Vagina (tissue), 2 donors: ENCODE data around the gene PRM3. TPM values are rescaled to one million over a fixed set of nuclear protein-coding genes. Genes with fewer than 3 reads are reported as not detected.

Experiments
- DNase-seq, 2 donors: peaks; one replicate each; pipeline ENCODE4 v3.0.0-alpha.2; 2017; ENCODE audit errors: extremely low spot score in 2 of 2
- H3K27ac ChIP-seq: fragments of 200-600 bp; sonication (generic); one replicate; pipeline ENCODE4 v1.5.1; 2019
- H3K27me3 ChIP-seq: fragments of 200-600 bp; sonication (generic); one replicate; pipeline ENCODE4 v1.5.1; 2019
- H3K36me3 ChIP-seq, 2 donors: fragments of 200-600 bp; sonication (generic); one replicate each; pipeline ENCODE4 v1.5.1; 2017 to 2019
- H3K4me1 ChIP-seq: fragments of 200-600 bp; sonication (generic); one replicate; pipeline ENCODE4 v1.5.1; 2019
- H3K4me3 ChIP-seq, 2 donors: fragments of 200-600 bp; sonication (generic); 1 replicate in 1 of 2; 2 replicates in 1 of 2; pipeline ENCODE4 v1.5.1; 2016 to 2019
- H3K9me3 ChIP-seq: fragments of 200-600 bp; sonication (generic); one replicate; pipeline ENCODE4 v1.5.1; 2019
- CTCF ChIP-seq, 3 experiments: fragments of 450-650 bp in 2 of 3; fragments of 200-600 bp in 1 of 3; sonication (generic) in 1 of 3; IDR thresholded peaks; one replicate each; pipeline ENCODE4 v1.5.1; 2017 to 2019; ENCODE audit warnings: antibody characterized with exemption in 3 of 3, mild to moderate bottlenecking in 2 of 3, moderate library complexity in 2 of 3
- POLR2A ChIP-seq, 2 donors: fragments of 450-650 bp; IDR thresholded peaks; one replicate each; pipeline ENCODE4 v1.6.1; 2017; ENCODE audit warnings: antibody characterized with exemption in 2 of 2, mild to moderate bottlenecking in 2 of 2, moderate library complexity in 2 of 2
- POLR2AphosphoS5 ChIP-seq, 2 donors: sonication (generic); formaldehyde crosslinking; IDR thresholded peaks; one replicate each; pipeline ENCODE4 v1.9.0; 2017; ENCODE audit warnings: antibody characterized with exemption in 2 of 2, mild to moderate bottlenecking in 2 of 2, low read depth in 1 of 2; ENCODE audit not compliant: insufficient read depth in 1 of 2
- intact Hi-C: fragments of 100-400 bp; cut with DNase I; formaldehyde crosslinking; loops from one replicate; pipeline ENCODE4 v1.15.1; 2023
- total RNA-seq: library from RNA; depleted of rRNA; stranded (reverse); fragments of >200 nt; gene quantifications from one replicate; pipeline ENCODE4 v1.2.3, GENCODE V29; 2016

Gene PRM3
- total RNA-seq, 1 donor from 2014 or later: not detected

- H3K9me3 ChIP-seq: no peaks in the 10 kb centered on the region
- no peaks in the 10 kb centered on the region for H3K27me3 ChIP-seq
- no peaks in the 10 kb centered on the region for H3K4me1 ChIP-seq
- no peak overlapping the region for H3K27ac ChIP-seq
- H3K4me3 ChIP-seq: no peak overlapping the region
- no peak for DNase-seq
- no peaks in the 10 kb centered on the region for H3K36me3 ChIP-seq
- intact Hi-C loops: no loop called here
- no peak for TF ChIP-seq POLR2AphosphoS5 (IDR thresholded peaks at IDR 0.05; ENCODE audit: insufficient read depth in 1 of 2, low read depth in 1 of 2)
- TF ChIP-seq CTCF (IDR thresholded peaks at IDR 0.05): no peak
- TF ChIP-seq POLR2A (IDR thresholded peaks at IDR 0.05): no peak
Measured at GRCh38 chr16:11240636-11241473, 32.6 kb downstream of the PRM3 start.

GRCh38 chr16:11239644-11240632 lies 33.5 kb downstream of the PRM3 start:
- H3K9me3 ChIP-seq: no peaks in the 10 kb centered on the region
- intact Hi-C loops: no loop called here
- no peak for DNase-seq
- no peaks in the 10 kb centered on the region for H3K36me3 ChIP-seq
- no peak for TF ChIP-seq CTCF (IDR thresholded peaks at IDR 0.05)
- H3K27ac ChIP-seq: no peak overlapping the region
- H3K4me3 ChIP-seq: no peak overlapping the region
- no peaks in the 10 kb centered on the region for H3K4me1 ChIP-seq
- no peaks in the 10 kb centered on the region for H3K27me3 ChIP-seq

GRCh38 chr16:11238272-11239202 lies 34.9 kb downstream of the PRM3 start:
- no peaks in the 10 kb centered on the region for H3K9me3 ChIP-seq
- TF ChIP-seq POLR2A (IDR thresholded peaks at IDR 0.05) (no peak), CTCF (IDR thresholded peaks at IDR 0.05) (no peak), POLR2AphosphoS5 (IDR thresholded peaks at IDR 0.05; ENCODE audit: insufficient read depth in 1 of 2, low read depth in 1 of 2) (no peak)
- H3K27me3 ChIP-seq: no peaks in the 10 kb centered on the region
- no peak for DNase-seq
- H3K4me1 ChIP-seq: no peaks in the 10 kb centered on the region
- H3K27ac ChIP-seq: no peak overlapping the region
- H3K4me3 ChIP-seq: no peak overlapping the region
- intact Hi-C loops: no loop called here
- H3K36me3 ChIP-seq: no peaks in the 10 kb centered on the region

GRCh38 chr16:11236461-11237254 lies 36.8 kb downstream of the PRM3 start:
- H3K36me3 ChIP-seq: no peaks in the 10 kb centered on the region
- H3K27ac ChIP-seq: no peak overlapping the region
- H3K9me3 ChIP-seq: no peaks in the 10 kb centered on the region
- no peaks in the 10 kb centered on the region for H3K27me3 ChIP-seq
- intact Hi-C loops: no loop called here
- H3K4me1 ChIP-seq: peaks cover 7% of the 10 kb centered on the region
- DNase-seq: no peak
- TF ChIP-seq CTCF (IDR thresholded peaks at IDR 0.05) (no peak), POLR2A (IDR thresholded peaks at IDR 0.05) (no peak), POLR2AphosphoS5 (IDR thresholded peaks at IDR 0.05; ENCODE audit: insufficient read depth in 1 of 2, low read depth in 1 of 2) (no peak)
- H3K4me3 ChIP-seq: no peak overlapping the region
